Omental fat pad (tissue), 4 donors: ENCODE results near the gene TDRD1. TPM values are rescaled to one million over a fixed set of nuclear protein-coding genes. Genes with fewer than 3 reads are reported as not detected.

Experiments
- ATAC-seq: fragments of 150-250 bp; one replicate; pipeline ENCODE4 v1.9.1; 2016; ENCODE audit warnings: mild to moderate bottlenecking, moderate library complexity; ENCODE audit not compliant: low FRiP score
- DNase-seq: peaks from one replicate; pipeline ENCODE4 v3.0.0-alpha.2; 2019; ENCODE audit warnings: low spot score
- CTCF ChIP-seq, 3 donors: fragments of 450-650 bp; IDR thresholded peaks; one replicate each; pipeline ENCODE4 v1.5.1; 2016 to 2017; ENCODE audit warnings: antibody characterized with exemption in 3 of 3, mild to moderate bottlenecking in 3 of 3, moderate library complexity in 2 of 3
- total RNA-seq, 4 donors: library from RNA; depleted of rRNA; stranded (reverse); fragments of >200 nt; gene quantifications; one replicate each; pipeline ENCODE4 v1.1.0, GENCODE V29; 2016

Gene TDRD1
- total RNA-seq, 4 donors from 2014 or later = 0.24 to 0.46 (median 0.31) TPM; not detected in 1

GRCh38 chr10:114250716-114251115 is 71.6 kb downstream of the TDRD1 start:
- no peak for ATAC-seq
- no peak for TF ChIP-seq CTCF (IDR thresholded peaks at IDR 0.05)

GRCh38 chr10:114252092-114252491 is 72.9 kb downstream of the TDRD1 start:
- DNase-seq = no peak
- ATAC-seq = no peak
- no peak for TF ChIP-seq CTCF (IDR thresholded peaks at IDR 0.05)

More at GRCh38 chr10:114250716-114251115, 71.6 kb downstream of the TDRD1 start:
- DNase-seq = no peak

- no peak for DNase-seq
- TF ChIP-seq CTCF (IDR thresholded peaks at IDR 0.05) = no peak
- no peak for ATAC-seq
These were observed 73.7 kb downstream of the TDRD1 start for GRCh38 chr10:114252883-114253282.

- ATAC-seq (no peak), DNase-seq (no peak)
- no peak for TF ChIP-seq CTCF (IDR thresholded peaks at IDR 0.05)
These were observed 76.1 kb downstream of the TDRD1 start for GRCh38 chr10:114255227-114255626.

- no peak for TF ChIP-seq CTCF (IDR thresholded peaks at IDR 0.05)
- ATAC-seq (no peak), DNase-seq (no peak)
These were observed 77.0 kb downstream of the TDRD1 start for GRCh38 chr10:114256008-114256765.

GRCh38 chr10:114256822-114257221 is 77.7 kb downstream of the TDRD1 start:
- ATAC-seq (no peak), DNase-seq (no peak)
- TF ChIP-seq CTCF (IDR thresholded peaks at IDR 0.05) = no peak

- no peak for ATAC-seq
- DNase-seq = no peak
- no peak for TF ChIP-seq CTCF (IDR thresholded peaks at IDR 0.05)
These were observed 78.3 kb downstream of the TDRD1 start for GRCh38 chr10:114257498-114257897.
